Panc1 (cell line): ENCODE results near the gene LRRC47. TPM values are rescaled to one million over a fixed set of nuclear protein-coding genes. Genes with fewer than 3 reads are reported as not detected.

ENCODE experiments used
- ATAC-seq: fragments of 200-7000 bp; cut with Tn5 transposase; 2 replicates; pipeline ENCODE4 v1.9.1; 2020; ENCODE audit warnings: mild to moderate bottlenecking, moderate library complexity
- BruUV-seq: library from RNA; stranded (reverse); fragments of 400-500 nt; replicated peaks from 2 replicates; lab custom pipeline; 2021; lab: Mats Ljungman, UMichigan
- CTCF ChIA-PET: fragments of 300-600 bp; sonication (Branson Sonifier 250); formaldehyde crosslinking; loops from one replicate; lab custom pipeline; 2022; ENCODE audit warnings: antibody characterized with exemption; lab: Charles Lee
- POLR2A ChIA-PET: fragments of 300-600 bp; sonication (Branson Sonifier 250); formaldehyde crosslinking; loops from one replicate; lab custom pipeline; 2022; ENCODE audit warnings: antibody characterized with exemption; lab: Charles Lee
- DNase-seq: peaks from one replicate; pipeline ENCODE4 v3.0.0-alpha.2; 2010; ENCODE audit warnings: low read depth, low spot score
- H3K27ac ChIP-seq: 2 replicates; pipeline ENCODE4 v1.5.1; 2011; ENCODE audit warnings: mild to moderate bottlenecking, low read length, inconsistent platforms
- H3K27me3 ChIP-seq: fragments of 200-500 bp; sonication (Bioruptor generic); 2 replicates; pipeline ENCODE4 v1.6.0; 2014; ENCODE audit warnings: low read length, inconsistent platforms; ENCODE audit not compliant: control insufficient read depth, insufficient read depth
- H3K36me3 ChIP-seq: fragments of 200-500 bp; sonication (Bioruptor generic); 2 replicates; pipeline ENCODE4 v1.5.1; 2014; ENCODE audit warnings: inconsistent platforms, mild to moderate bottlenecking, low read length, moderate library complexity; ENCODE audit not compliant: control insufficient read depth, insufficient read depth
- H3K4me1 ChIP-seq: 2 replicates; pipeline ENCODE4 v1.5.1; 2011; ENCODE audit warnings: inconsistent platforms, mild to moderate bottlenecking, low read length, moderate library complexity; ENCODE audit not compliant: control insufficient read depth, insufficient read depth
- H3K4me3 ChIP-seq, 2 experiments: 2 replicates each; pipeline ENCODE4 v1.5.1; 2011 to 2012; ENCODE audit warnings: low read depth in 2 of 2, low read length in 2 of 2, mild to moderate bottlenecking in 2 of 2, inconsistent platforms in 1 of 2, moderate library complexity in 1 of 2
- H3K9me3 ChIP-seq: fragments of 200-500 bp; sonication (Bioruptor generic); 2 replicates; pipeline ENCODE4 v1.5.1; 2014; ENCODE audit warnings: low read depth, mild to moderate bottlenecking, inconsistent platforms, low read length, moderate library complexity; ENCODE audit not compliant: control insufficient read depth, insufficient read depth
- CTCF ChIP-seq: fragments of 450-650 bp; IDR thresholded peaks from 2 replicates; pipeline ENCODE4 v1.5.1; 2017; ENCODE audit warnings: mild to moderate bottlenecking
- POLR2AphosphoS5 ChIP-seq: IDR thresholded peaks from 2 replicates; pipeline ENCODE4 v1.6.1; 2012; ENCODE audit warnings: mild to moderate bottlenecking, low read depth, low read length, moderate library complexity
- SIN3A ChIP-seq: IDR thresholded peaks from 2 replicates; pipeline ENCODE4 v1.6.1; 2012; ENCODE audit warnings: low read depth, mild to moderate bottlenecking, low read length, moderate library complexity, borderline replicate concordance; ENCODE audit not compliant: insufficient read depth
- TCF7L2 ChIP-seq: IDR thresholded peaks from 2 replicates; pipeline ENCODE4 v1.6.1; 2011; ENCODE audit warnings: mild to moderate bottlenecking, low read depth, low read length, inconsistent platforms
- in situ Hi-C: cut with HindIII; loops from 2 replicates; pipeline ENCODE4 v1.10.0; 2016; ENCODE audit warnings: low sequenced_read_pairs, low pct_unique_long_range_greater_than_20kb
- intact Hi-C: fragments of 100-400 bp; cut with micrococcal nuclease; formaldehyde crosslinking; loops from one replicate; pipeline ENCODE4 v1.10.0; 2022; ENCODE audit not compliant: unreplicated experiment
- total RNA-seq: library from RNA; stranded (reverse); gene quantifications from one replicate; pipeline ENCODE4 v1.2.1, GENCODE V29; 2021; ENCODE audit not compliant: unreplicated experiment
- TF ChIP-seq, protein P1 (sequence below), 2 experiments: IDR thresholded peaks; 2 replicates each; pipeline ENCODE4 v1.6.1; 2011 to 2012; ENCODE audit warnings: low read depth in 2 of 2, control low read depth in 1 of 2, low read length in 1 of 2, mild to moderate bottlenecking in 1 of 2, moderate library complexity in 1 of 2; ENCODE audit not compliant: insufficient read depth in 1 of 2

LRRC47 gene
- total RNA-seq, 1 experiment from 2014 or later, result 51.0 TPM

DNA sequence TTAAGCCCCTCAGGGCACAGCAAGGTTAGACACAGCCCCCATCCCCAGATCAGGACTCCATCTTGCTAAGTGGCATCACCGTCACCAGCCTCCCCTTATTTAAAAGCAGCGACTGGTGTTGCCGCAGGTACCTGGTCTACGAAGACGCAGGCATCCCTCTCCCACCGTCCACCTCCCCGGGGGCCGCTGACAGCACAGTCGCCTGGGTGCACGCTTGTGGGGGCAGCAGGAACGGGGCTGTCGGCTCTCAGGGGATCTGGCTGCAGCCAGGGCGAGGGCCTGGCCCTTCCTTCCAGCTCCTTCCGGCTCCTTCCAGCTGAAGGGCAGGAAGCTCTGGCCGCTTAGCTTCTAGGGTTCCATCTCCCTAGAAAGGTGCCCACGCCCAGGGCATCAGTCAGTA lies 61.7 kb downstream of the LRRC47 start:
- TF ChIP-seq TCF7L2 (no peak), CTCF (no peak), SIN3A (no peak), POLR2AphosphoS5 (no peak)
- TF ChIP-seq, protein P1, sequence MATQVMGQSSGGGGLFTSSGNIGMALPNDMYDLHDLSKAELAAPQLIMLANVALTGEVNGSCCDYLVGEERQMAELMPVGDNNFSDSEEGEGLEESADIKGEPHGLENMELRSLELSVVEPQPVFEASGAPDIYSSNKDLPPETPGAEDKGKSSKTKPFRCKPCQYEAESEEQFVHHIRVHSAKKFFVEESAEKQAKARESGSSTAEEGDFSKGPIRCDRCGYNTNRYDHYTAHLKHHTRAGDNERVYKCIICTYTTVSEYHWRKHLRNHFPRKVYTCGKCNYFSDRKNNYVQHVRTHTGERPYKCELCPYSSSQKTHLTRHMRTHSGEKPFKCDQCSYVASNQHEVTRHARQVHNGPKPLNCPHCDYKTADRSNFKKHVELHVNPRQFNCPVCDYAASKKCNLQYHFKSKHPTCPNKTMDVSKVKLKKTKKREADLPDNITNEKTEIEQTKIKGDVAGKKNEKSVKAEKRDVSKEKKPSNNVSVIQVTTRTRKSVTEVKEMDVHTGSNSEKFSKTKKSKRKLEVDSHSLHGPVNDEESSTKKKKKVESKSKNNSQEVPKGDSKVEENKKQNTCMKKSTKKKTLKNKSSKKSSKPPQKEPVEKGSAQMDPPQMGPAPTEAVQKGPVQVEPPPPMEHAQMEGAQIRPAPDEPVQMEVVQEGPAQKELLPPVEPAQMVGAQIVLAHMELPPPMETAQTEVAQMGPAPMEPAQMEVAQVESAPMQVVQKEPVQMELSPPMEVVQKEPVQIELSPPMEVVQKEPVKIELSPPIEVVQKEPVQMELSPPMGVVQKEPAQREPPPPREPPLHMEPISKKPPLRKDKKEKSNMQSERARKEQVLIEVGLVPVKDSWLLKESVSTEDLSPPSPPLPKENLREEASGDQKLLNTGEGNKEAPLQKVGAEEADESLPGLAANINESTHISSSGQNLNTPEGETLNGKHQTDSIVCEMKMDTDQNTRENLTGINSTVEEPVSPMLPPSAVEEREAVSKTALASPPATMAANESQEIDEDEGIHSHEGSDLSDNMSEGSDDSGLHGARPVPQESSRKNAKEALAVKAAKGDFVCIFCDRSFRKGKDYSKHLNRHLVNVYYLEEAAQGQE (IDR thresholded peaks at IDR 0.05; ENCODE audit: insufficient read depth in 1 of 2, low read depth in 2 of 2, low read length in 1 of 2), result no peak
- Histone ChIP-seq H3K4me1 (no peaks in the 10 kb centered on the region; the same call in 1 of the 2 replicates), H3K27me3 (no peaks in the 10 kb centered on the region), H3K4me3 (no peak overlapping the region), H3K36me3 (no peaks in the 10 kb centered on the region; the same call in 1 of the 2 replicates), H3K27ac (no peak overlapping the region), H3K9me3 (no peaks in the 10 kb centered on the region)
- DNase-seq (no peak), ATAC-seq (no peak)
- in situ Hi-C loops (no loop called here), intact Hi-C loops (no loop called here)
- ChIA-PET CTCF (interaction anchor here (1.0 kb wide), 1 partner anchor 13 kb away, joined by 3 read pairs; no protein-coding TSS in a partner anchor), POLR2A (no interaction called here)
- BruUV-seq, result no TSS peak

- ChIA-PET POLR2A (interaction anchor here (0.7 kb wide), 1 partner anchor 12 kb away, joined by 6 read pairs; no protein-coding TSS in a partner anchor), CTCF (no interaction called here)
- no peak for TF ChIP-seq TCF7L2
- H3K27ac ChIP-seq, result no peak overlapping the region
- no peaks in the 10 kb centered on the region; the same call in 1 of the 2 replicates for H3K4me1 ChIP-seq
- ATAC-seq (no peak), DNase-seq (no peak)
- H3K27me3 ChIP-seq, result no peaks in the 10 kb centered on the region
- intact Hi-C loops, result no loop called here
- no TSS peak for BruUV-seq
- H3K4me3 ChIP-seq, result no peak overlapping the region
- in situ Hi-C loops, result no loop called here
- H3K36me3 ChIP-seq, result no peaks in the 10 kb centered on the region; the same call in 1 of the 2 replicates
- no peaks in the 10 kb centered on the region for H3K9me3 ChIP-seq
Measured at GRCh38 chr1:3733883-3734589, 62.3 kb downstream of the LRRC47 start.
